ENCODE measurements around the gene TNFRSF17.

The TNFRSF17 gene

DNA sequence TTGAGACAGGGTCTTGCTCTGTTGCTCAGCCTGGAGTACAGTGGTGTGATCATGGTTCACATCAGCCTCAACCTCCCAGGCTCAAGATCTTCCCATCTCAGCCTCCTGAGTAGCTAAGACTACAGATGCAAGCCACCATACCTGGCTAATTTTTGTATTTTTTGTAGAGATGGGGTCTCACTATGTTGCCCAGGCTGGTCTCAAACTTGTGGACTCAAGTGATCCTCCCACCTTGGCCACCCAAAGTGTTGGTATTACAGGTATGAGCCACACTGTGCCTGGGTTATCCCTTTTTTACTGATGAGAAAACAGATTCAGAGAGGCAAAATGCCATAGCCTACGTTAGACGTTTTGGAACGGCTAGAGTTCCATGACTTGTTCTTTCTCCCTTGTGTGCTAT lies 41.6 kb downstream of the TNFRSF17 start:
- ATAC-seq: no peak
- DNase-seq: no peak

DNA sequence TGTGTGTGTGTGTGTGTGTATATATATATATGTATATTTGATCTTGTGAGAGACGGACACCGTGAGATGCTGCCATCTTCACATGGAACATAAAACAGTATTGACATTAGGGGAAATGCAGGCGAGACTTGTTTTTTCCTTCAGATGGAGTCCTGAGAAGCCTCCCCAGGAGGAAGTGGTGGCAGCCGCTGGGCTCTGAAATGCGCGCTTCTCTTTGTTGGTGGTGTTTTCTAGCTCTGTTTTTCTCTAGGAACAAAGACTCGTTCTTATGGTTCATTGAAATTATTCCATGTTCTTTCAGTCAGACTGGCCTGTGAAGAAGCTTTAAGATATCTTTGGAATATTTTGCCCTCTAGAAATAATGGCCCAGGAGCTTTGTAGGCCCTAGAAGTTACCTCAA lies 44.5 kb downstream of the TNFRSF17 start:
- ATAC-seq: no peak
- DNase-seq: no peak

DNA sequence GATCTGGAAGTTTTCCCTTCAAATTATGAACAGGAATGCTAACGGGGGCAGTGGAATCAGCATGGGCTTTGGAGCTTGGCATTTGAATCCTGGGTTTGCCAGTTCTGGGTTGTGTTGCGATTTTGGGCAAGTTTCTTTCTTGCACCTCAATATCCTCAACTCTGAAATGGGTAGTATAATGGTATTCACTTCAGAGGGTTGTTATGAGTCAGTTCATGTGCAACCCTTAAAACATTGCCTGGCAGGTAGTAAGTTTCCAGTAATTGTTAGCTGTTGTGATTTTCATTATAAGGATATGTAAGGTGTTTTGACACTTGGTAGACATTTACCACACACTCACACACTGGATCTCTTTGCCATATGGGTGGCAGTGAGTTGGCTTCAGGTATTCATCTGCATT lies 44.9 kb downstream of the TNFRSF17 start:
- DNase-seq (no peak), ATAC-seq (peak; percentile 9)

GRCh38 chr16:12010388-12011251 lies 45.6 kb downstream of the TNFRSF17 start:
- DNase-seq: no peak
- ATAC-seq: no peak

DNA sequence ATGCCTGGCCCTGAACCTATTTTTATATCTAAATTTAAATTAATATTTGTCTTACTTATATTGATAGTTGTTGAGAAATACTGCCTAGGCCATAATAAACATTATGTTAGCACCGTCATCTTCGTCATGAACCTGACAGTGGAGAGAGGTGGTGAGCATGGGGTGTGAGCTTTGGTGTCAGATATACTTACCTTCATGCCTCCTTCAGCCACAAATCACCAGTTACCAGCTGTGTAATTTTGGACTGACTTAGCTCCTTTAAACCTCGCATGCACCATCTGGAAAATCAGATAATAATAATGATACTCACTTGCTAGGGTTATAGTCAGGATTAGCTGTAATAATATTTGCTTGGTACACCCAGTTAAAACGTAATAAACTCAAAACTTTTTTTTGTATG lies 46.6 kb downstream of the TNFRSF17 start:
- no peak for ATAC-seq
- DNase-seq: no peak

DNA sequence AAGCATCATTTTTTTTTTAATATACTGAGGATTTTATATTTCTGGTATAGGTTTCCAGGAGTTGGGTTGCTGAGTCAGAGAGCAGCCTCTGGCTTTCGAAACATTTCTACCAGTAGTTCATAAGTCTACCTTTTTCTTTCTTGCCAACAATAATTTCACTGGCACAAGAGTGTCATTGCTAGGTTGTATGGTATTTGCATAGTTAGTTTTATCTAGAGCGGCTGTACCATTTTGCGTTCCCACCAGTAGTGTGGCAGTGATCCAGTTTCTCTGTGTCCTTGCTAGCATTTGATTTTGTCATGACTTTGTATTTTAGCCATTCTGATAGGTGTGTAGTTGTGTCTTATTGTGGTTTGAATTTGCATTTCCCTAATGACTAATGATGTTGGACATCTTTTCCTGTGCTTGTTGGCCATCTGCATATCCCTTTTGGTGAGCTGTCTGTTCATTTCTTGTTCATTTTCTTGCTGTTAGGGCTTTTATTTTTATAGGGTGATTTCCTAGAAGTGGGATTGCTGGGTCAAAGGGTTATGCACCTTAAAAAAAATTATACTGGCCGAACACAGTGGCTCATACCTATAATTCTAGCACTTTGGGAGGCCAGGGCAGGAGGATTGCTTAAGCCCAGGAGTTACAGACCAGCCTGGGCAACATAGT lies 51.4 kb downstream of the TNFRSF17 start:
- DNase-seq (no peak), ATAC-seq (no peak)

DNA sequence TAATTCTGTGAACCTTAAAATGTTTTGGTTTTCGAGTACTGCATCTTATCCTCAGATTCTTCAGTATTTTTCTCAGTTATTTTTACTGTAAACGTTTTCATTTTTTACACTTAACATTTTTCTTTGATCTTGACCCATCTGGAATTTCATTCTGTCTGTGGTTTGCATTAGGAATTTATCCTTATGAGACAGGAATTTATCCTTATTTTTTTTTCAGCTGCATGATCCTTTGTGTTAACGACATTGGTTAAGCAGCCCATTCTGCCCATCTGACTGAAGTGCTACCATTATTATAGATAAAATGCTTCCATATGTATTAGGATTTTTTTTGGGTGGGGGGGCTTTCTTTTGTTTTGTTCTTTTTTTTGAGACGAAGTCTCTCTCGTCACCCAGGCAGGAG lies 52.5 kb downstream of the TNFRSF17 start:
- ATAC-seq (no peak), DNase-seq (no peak)

Measured in stimulated activated naive CD8-positive, alpha-beta T cell treated with anti-CD3 and anti-CD28 coated beads, Interleukin-15, Interleukin-2, amounts not matched to agents 100 U/mL and 50 U/mL, for 24 hours (primary cell).